ENCODE data around the gene FER.

FER gene

GRCh38 chr5:109173036-109173794 is 425.5 kb downstream of the FER start:
- Histone ChIP-seq H2AFZ (ENCODE audit: low read length) (no peak overlapping the region), H3K4me1 (ENCODE audit: insufficient read depth, low read length, severe bottlenecking) (no peaks in the 10 kb centered on the region), H3K36me3 (ENCODE audit: insufficient read depth, low read length) (no peaks in the 10 kb centered on the region), H3K27ac (ENCODE audit: low read depth, low read length, poor library complexity, severe bottlenecking) (no peak overlapping the region), H3K9me3 (ENCODE audit: low read length) (no peaks in the 10 kb centered on the region), H3K4me3 (ENCODE audit: low read depth, low read length, poor library complexity, severe bottlenecking) (no peak overlapping the region), H3F3A (ENCODE audit: insufficient read depth, low read length) (no peaks in the 10 kb centered on the region), H3K27me3 (ENCODE audit: insufficient read depth, low read length) (no peaks in the 10 kb centered on the region), H3K4me2 (ENCODE audit: low read length) (no peak overlapping the region), H3K9ac (ENCODE audit: low read length) (no peak overlapping the region), H3K79me2 (ENCODE audit: insufficient read depth, low read length) (no peaks in the 10 kb centered on the region), H4K20me1 (ENCODE audit: insufficient read depth, low read length) (no peaks in the 10 kb centered on the region), H3K9me2 (ENCODE audit: low read depth, low read length) (no peaks in the 10 kb centered on the region)
- TF ChIP-seq EZH2 (IDR thresholded peaks at IDR 0.05; ENCODE audit: borderline replicate concordance, low read length): no peak
- TF ChIP-seq, protein P1, sequence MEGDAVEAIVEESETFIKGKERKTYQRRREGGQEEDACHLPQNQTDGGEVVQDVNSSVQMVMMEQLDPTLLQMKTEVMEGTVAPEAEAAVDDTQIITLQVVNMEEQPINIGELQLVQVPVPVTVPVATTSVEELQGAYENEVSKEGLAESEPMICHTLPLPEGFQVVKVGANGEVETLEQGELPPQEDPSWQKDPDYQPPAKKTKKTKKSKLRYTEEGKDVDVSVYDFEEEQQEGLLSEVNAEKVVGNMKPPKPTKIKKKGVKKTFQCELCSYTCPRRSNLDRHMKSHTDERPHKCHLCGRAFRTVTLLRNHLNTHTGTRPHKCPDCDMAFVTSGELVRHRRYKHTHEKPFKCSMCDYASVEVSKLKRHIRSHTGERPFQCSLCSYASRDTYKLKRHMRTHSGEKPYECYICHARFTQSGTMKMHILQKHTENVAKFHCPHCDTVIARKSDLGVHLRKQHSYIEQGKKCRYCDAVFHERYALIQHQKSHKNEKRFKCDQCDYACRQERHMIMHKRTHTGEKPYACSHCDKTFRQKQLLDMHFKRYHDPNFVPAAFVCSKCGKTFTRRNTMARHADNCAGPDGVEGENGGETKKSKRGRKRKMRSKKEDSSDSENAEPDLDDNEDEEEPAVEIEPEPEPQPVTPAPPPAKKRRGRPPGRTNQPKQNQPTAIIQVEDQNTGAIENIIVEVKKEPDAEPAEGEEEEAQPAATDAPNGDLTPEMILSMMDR (IDR thresholded peaks at IDR 0.05; ENCODE audit: low read length): no peak

DNA sequence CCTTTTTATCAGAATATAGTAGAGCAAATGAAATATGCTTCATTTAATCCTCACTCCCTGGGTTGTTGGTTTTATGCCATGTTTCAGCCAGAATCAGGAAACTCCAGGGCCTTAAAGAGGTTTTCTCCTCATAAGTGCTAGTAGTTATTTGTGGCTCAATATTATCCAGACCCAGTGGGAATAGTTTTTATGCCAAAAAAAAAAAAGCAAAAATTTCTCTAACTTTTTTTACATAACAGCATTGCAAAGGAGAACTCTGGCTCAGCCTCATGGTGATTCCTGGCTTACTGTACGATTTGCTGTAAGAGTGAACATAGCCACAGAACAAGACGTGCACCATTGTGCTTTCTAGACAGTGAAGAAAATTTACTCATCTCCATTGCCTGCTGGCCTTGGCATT is 429.5 kb downstream of the FER start:
- H3K9ac ChIP-seq (ENCODE audit: low read length): no peak overlapping the region
- H2AFZ ChIP-seq (ENCODE audit: low read length): no peak overlapping the region
- H3K79me2 ChIP-seq (ENCODE audit: insufficient read depth, low read length): no peaks in the 10 kb centered on the region
- H3K4me1 ChIP-seq (ENCODE audit: insufficient read depth, low read length, severe bottlenecking): no peaks in the 10 kb centered on the region
- no peaks in the 10 kb centered on the region for H4K20me1 ChIP-seq (ENCODE audit: insufficient read depth, low read length)
- H3K9me2 ChIP-seq (ENCODE audit: low read depth, low read length): no peaks in the 10 kb centered on the region
- no peaks in the 10 kb centered on the region for H3K9me3 ChIP-seq (ENCODE audit: low read length)
- H3K27me3 ChIP-seq (ENCODE audit: insufficient read depth, low read length): no peaks in the 10 kb centered on the region
- H3K27ac ChIP-seq (ENCODE audit: low read depth, low read length, poor library complexity, severe bottlenecking): no peak overlapping the region
- no peaks in the 10 kb centered on the region for H3K36me3 ChIP-seq (ENCODE audit: insufficient read depth, low read length)
- H3F3A ChIP-seq (ENCODE audit: insufficient read depth, low read length): no peaks in the 10 kb centered on the region
- H3K4me3 ChIP-seq (ENCODE audit: low read depth, low read length, poor library complexity, severe bottlenecking): no peak overlapping the region
- no peak for TF ChIP-seq EZH2 (IDR thresholded peaks at IDR 0.05; ENCODE audit: borderline replicate concordance, low read length)
- TF ChIP-seq, protein P1 (IDR thresholded peaks at IDR 0.05; ENCODE audit: low read length): no peak
- no peak overlapping the region for H3K4me2 ChIP-seq (ENCODE audit: low read length)

DNA sequence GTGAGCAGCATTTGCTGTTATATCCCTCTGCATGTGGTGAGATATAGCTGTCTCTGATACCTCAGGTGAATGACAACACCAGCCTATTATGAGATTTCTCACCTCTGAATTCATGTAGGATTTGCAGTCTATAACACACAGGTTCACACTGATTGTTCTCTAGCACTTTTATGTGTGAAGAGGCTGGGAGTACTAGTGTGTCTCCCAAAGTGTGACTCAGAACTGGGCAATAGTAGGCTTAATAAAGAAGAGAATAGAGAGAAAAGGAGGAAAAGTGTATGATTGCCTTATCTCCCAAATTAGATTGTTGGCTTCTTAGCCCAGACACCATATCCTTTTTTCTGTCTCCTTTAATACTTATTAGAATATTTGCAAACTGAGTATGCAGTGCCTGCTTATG is 430.1 kb downstream of the FER start:
- Histone ChIP-seq H3K9ac (ENCODE audit: low read length) (no peak overlapping the region), H3K27me3 (ENCODE audit: insufficient read depth, low read length) (no peaks in the 10 kb centered on the region), H3K4me2 (ENCODE audit: low read length) (no peak overlapping the region), H3K4me3 (ENCODE audit: low read depth, low read length, poor library complexity, severe bottlenecking) (no peak overlapping the region), H3F3A (ENCODE audit: insufficient read depth, low read length) (no peaks in the 10 kb centered on the region), H3K9me3 (ENCODE audit: low read length) (no peaks in the 10 kb centered on the region), H2AFZ (ENCODE audit: low read length) (no peak overlapping the region), H3K9me2 (ENCODE audit: low read depth, low read length) (no peaks in the 10 kb centered on the region), H3K79me2 (ENCODE audit: insufficient read depth, low read length) (no peaks in the 10 kb centered on the region), H3K4me1 (ENCODE audit: insufficient read depth, low read length, severe bottlenecking) (no peaks in the 10 kb centered on the region), H4K20me1 (ENCODE audit: insufficient read depth, low read length) (no peaks in the 10 kb centered on the region), H3K36me3 (ENCODE audit: insufficient read depth, low read length) (no peaks in the 10 kb centered on the region), H3K27ac (ENCODE audit: low read depth, low read length, poor library complexity, severe bottlenecking) (no peak overlapping the region)
- TF ChIP-seq, protein P1 (IDR thresholded peaks at IDR 0.05; ENCODE audit: low read length): no peak
- TF ChIP-seq EZH2 (IDR thresholded peaks at IDR 0.05; ENCODE audit: borderline replicate concordance, low read length): no peak
